Measurements from ENCODE around the gene CATSPER1. TPM values are rescaled to one million over a fixed set of nuclear protein-coding genes. Genes with fewer than 3 reads are reported as not detected.
A peak's percentile ranks its signal among the peaks of the same experiment; 100 is the strongest.

CATSPER1 gene
- total and polyA plus RNA-seq, 2 of the 8 experiments (the other 6 are each of a cell fraction or from before 2014, with no cell fraction given) = not detected

DNA sequence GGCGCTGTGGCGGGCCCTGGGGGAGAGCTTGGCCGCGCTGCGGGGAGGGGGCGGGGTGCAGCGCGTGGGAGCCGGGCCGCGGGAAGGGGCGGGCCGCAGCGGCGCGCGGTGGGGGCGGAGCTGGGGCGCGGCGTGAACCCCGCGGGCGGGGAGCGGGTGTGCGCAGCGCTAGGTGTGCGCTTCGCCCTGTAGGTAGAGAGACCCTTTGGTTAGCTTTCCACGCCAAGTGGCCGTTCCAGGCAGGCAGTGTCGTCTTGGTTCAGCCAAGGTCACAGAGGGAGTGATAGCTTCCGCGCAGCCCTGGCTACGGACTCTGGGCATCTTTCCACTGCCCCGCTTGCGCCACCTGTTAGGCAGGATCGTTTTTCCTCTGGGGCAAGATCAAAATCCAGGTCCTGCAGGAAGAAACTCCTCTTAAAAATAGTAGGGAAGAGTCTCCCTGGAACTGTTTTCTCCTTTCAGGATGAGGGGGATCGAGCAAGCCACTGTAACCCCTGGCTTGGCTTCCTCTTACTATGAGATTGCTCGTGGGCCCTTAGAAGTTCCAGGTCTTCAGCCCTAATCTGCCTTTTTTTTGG, 23.5 kb downstream of the CATSPER1 start:
- Histone ChIP-seq H2BK20ac (ENCODE audit: low read length) (no peak overlapping the region), H4K20me1 (replicated peaks in 1 of 2; ENCODE audit: control insufficient read depth in 1 of 2, insufficient read depth in 2 of 2, low read length in 2 of 2) (peaks cover 6 to 11% of the 10 kb centered on the region in 2 experiments), H3K18ac (ENCODE audit: extremely low read depth, low read length) (no peak overlapping the region; the same call in 1 of the 2 replicates), H3K27me3 (replicated peaks in 1 of 4; ENCODE audit: control insufficient read depth in 3 of 4, extremely low read depth in 1 of 4, insufficient read depth in 3 of 4, low read length in 3 of 4) (no peaks in the 10 kb centered on the region), H2BK120ac (replicated peaks; ENCODE audit: low read depth, low read length) (no peak overlapping the region), H3K56ac (replicated peaks; ENCODE audit: insufficient read length, low read depth, low read length) (peak overlapping the region; percentile 49), H2AK5ac (ENCODE audit: low read depth, low read length) (no peak overlapping the region), H2BK15ac (ENCODE audit: low read length) (peak overlapping the region; percentile 99; the same call in 1 of the 2 replicates), H3K79me1 (ENCODE audit: low read depth, low read length) (peaks cover 8% of the 10 kb centered on the region), H3K4me2 (ENCODE audit: insufficient read depth in 1 of 2, low read depth in 2 of 2, low read length in 2 of 2) (peak overlapping the region; percentile 75 to 83), H3K4me1 (replicated peaks in 1 of 4; ENCODE audit: control insufficient read depth in 3 of 4, insufficient read depth in 4 of 4, low read length in 3 of 4) (peaks cover 0 to 16% (median 6%) of the 10 kb centered on the region in 4 experiments; a peak in 5 of 7 replicates), H3K9me3 (ENCODE audit: insufficient read depth in 2 of 2, low read depth in 1 of 2, low read length in 1 of 2) (no peaks in the 10 kb centered on the region), H3K9ac (replicated peaks in 1 of 4; ENCODE audit: extremely low read depth in 1 of 4, low read depth in 3 of 4, low read length in 3 of 4) (peak overlapping the region; percentile 46 to 82 (median 64)), H4K91ac (replicated peaks; ENCODE audit: insufficient read length, low read length) (no peak overlapping the region), H4K5ac (ENCODE audit: insufficient read length, low read depth, low read length) (peak overlapping the region; percentile 22), H2AFZ (ENCODE audit: low read length) (no peak overlapping the region), H3K27ac (ENCODE audit: low read depth, low read length) (peak overlapping the region; percentile 87; the same call in 1 of the 2 replicates), H2BK5ac (ENCODE audit: low read depth, low read length) (peak overlapping the region; percentile 76; the same call in 1 of the 2 replicates), H4K8ac (ENCODE audit: extremely low read depth, insufficient read depth, low read length) (peak overlapping the region; percentile 6; the same call in 1 of the 2 replicates), H3K4me3 (ENCODE audit: extremely low read depth in 1 of 4, insufficient read depth in 2 of 4, low read depth in 3 of 4, low read length in 4 of 4) (peak overlapping the region; percentile 67 to 99 (median 94)), H2BK12ac (ENCODE audit: low read depth, low read length) (no peak overlapping the region), H3K23me2 (ENCODE audit: low read depth, low read length) (peaks cover 2% of the 10 kb centered on the region; the same call in 1 of the 2 replicates), H3K4ac (replicated peaks; ENCODE audit: insufficient read length, low read depth, low read length) (no peak overlapping the region), H3K14ac (ENCODE audit: insufficient read length) (no peak overlapping the region), H3K79me2 (ENCODE audit: control insufficient read depth in 1 of 2, insufficient read depth in 2 of 2, low read length in 2 of 2) (peaks cover 0 to 25% of the 10 kb centered on the region in 2 experiments; a peak in 2 of 4 replicates), H3K36me3 (ENCODE audit: control insufficient read depth in 2 of 4, insufficient read depth in 4 of 4, low read length in 3 of 4) (peaks cover 16 to 37% (median 26%) of the 10 kb centered on the region in 4 experiments), H3K23ac (ENCODE audit: insufficient read length) (no peak overlapping the region)
- FAIRE-seq = no peak
- CTCF ChIA-PET (ENCODE audit: partially characterized antibody) = interaction anchor here (1.0 to 1.9 kb wide), 8 partner anchors 11 to 143 kb away, joined by 4 to 5 read pairs (median 4); partner anchors contain the start of genes CCDC85B, FIBP and MUS81
- POLR2A ChIA-PET (ENCODE audit: partially characterized antibody) = interaction anchor here (0.5 to 1.8 kb wide), 18 partner anchors 10 to 370 kb away, joined by 3 to 15 read pairs (median 4); partner anchors contain the start of genes CST6, FIBP, MUS81 and SF3B2
- DNase-seq (ENCODE audit: low read depth in 1 of 2, low spot score in 2 of 2) = no peak
- WGBS, 2 experiments (ENCODE audit: extremely low coverage in 1 of 2, insufficient coverage in 1 of 2, insufficient read length in 1 of 2, insufficient replicate concordance in 2 of 2, low coverage in 1 of 2, low lambda C conversion rate in 2 of 2, missing lambda C conversion rate in 1 of 2) = 1% methylated on average over 17 of the region's 40 CpGs; no CpG with 5 or more reads in 1 of the 2 experiments
- TF ChIP-seq POLR2AphosphoS5 (IDR thresholded peaks at IDR 0.05; ENCODE audit: low read depth, low read length) (0 out of 2 replicates have a peak, but pooled peaks have one; percentile 10), EGR1 (IDR thresholded peaks at IDR 0.05; ENCODE audit: borderline replicate concordance, low read depth, low read length) (no peak), GTF2F1 (IDR thresholded peaks at IDR 0.05; ENCODE audit: borderline replicate concordance, low read depth, low read length) (no peak), BCL11A (IDR thresholded peaks at IDR 0.05; ENCODE audit: low read depth in 2 of 2, low read length in 2 of 2) (no peak), E2F6 (IDR thresholded peaks at IDR 0.05) (no peak), SUZ12 (IDR thresholded peaks at IDR 0.05; ENCODE audit: low read length) (no peak), JUN (IDR thresholded peaks at IDR 0.05; ENCODE audit: low read depth, low read length) (no peak), CTBP2 (IDR thresholded peaks at IDR 0.05; ENCODE audit: borderline replicate concordance, insufficient read depth, insufficient read length, low read length) (no peak), ATF3 (IDR thresholded peaks at IDR 0.05; ENCODE audit: insufficient read depth, low read depth, low read length) (no peak), BRCA1 (IDR thresholded peaks at IDR 0.05; ENCODE audit: low read depth, low read length) (no peak)
